ENCODE results near the gene FRMD4B. TPM values are rescaled to one million over a fixed set of nuclear protein-coding genes. Genes with fewer than 3 reads are reported as not detected.
A peak's percentile ranks its signal among the peaks of the same experiment; 100 is the strongest.

Gene FRMD4B
- total RNA-seq, 1 experiment from 2014 or later: 17.4 TPM

GRCh38 chr3:69142797-69143454 lies 243.0 kb downstream of the FRMD4B start:
- in situ Hi-C loops (cut with HindIII; ENCODE audit: low pct_unique_long_range_greater_than_20kb, low sequenced_read_pairs): no loop called here
- DNase-seq (ENCODE audit: low read depth): no peak

GRCh38 chr3:69142090-69142489 lies 243.8 kb downstream of the FRMD4B start:
- DNase-seq (ENCODE audit: low read depth): no peak
- in situ Hi-C loops (cut with HindIII; ENCODE audit: low pct_unique_long_range_greater_than_20kb, low sequenced_read_pairs): no loop called here

GRCh38 chr3:69141313-69141712 lies 244.6 kb downstream of the FRMD4B start:
- no peak for DNase-seq (ENCODE audit: low read depth)
- in situ Hi-C loops (cut with HindIII; ENCODE audit: low pct_unique_long_range_greater_than_20kb, low sequenced_read_pairs): no loop called here

GRCh38 chr3:69137412-69137811 lies 248.5 kb downstream of the FRMD4B start:
- no peak for DNase-seq (ENCODE audit: low read depth)
- in situ Hi-C loops (cut with HindIII; ENCODE audit: low pct_unique_long_range_greater_than_20kb, low sequenced_read_pairs): no loop called here

- in situ Hi-C loops (cut with HindIII; ENCODE audit: low pct_unique_long_range_greater_than_20kb, low sequenced_read_pairs): no loop called here
- no peak for DNase-seq (ENCODE audit: low read depth)
Measured at GRCh38 chr3:69137005-69137404, 248.9 kb downstream of the FRMD4B start.

GRCh38 chr3:69130689-69131088 lies 255.2 kb downstream of the FRMD4B start:
- in situ Hi-C loops (cut with HindIII; ENCODE audit: low pct_unique_long_range_greater_than_20kb, low sequenced_read_pairs): no loop called here
- DNase-seq (ENCODE audit: low read depth): no peak

- in situ Hi-C loops (cut with HindIII; ENCODE audit: low pct_unique_long_range_greater_than_20kb, low sequenced_read_pairs): no loop called here
- DNase-seq (ENCODE audit: low read depth): no peak
Measured at GRCh38 chr3:69129531-69129930, 256.4 kb downstream of the FRMD4B start.

GRCh38 chr3:69128509-69128908 lies 257.4 kb downstream of the FRMD4B start:
- DNase-seq (ENCODE audit: low read depth): no peak
- in situ Hi-C loops (cut with HindIII; ENCODE audit: low pct_unique_long_range_greater_than_20kb, low sequenced_read_pairs): no loop called here

GRCh38 chr3:69126999-69127398 lies 258.9 kb downstream of the FRMD4B start:
- in situ Hi-C loops (cut with HindIII; ENCODE audit: low pct_unique_long_range_greater_than_20kb, low sequenced_read_pairs): no loop called here

GRCh38 chr3:69126216-69126615 lies 259.7 kb downstream of the FRMD4B start:
- in situ Hi-C loops (cut with HindIII; ENCODE audit: low pct_unique_long_range_greater_than_20kb, low sequenced_read_pairs): no loop called here
- DNase-seq (ENCODE audit: low read depth): no peak

More at GRCh38 chr3:69126999-69127398, 258.9 kb downstream of the FRMD4B start:
- no peak for DNase-seq (ENCODE audit: low read depth)

- in situ Hi-C loops (cut with HindIII; ENCODE audit: low pct_unique_long_range_greater_than_20kb, low sequenced_read_pairs): no loop called here
- DNase-seq (ENCODE audit: low read depth): no peak
Measured at GRCh38 chr3:69122403-69122802, 263.5 kb downstream of the FRMD4B start, which contains the start of gene LMOD3. TSS of gene LMOD3 (minus strand) at chr3:69122595. CDS start at chr3:69122386, 209 bp downstream.

GRCh38 chr3:69121950-69122349 lies 263.9 kb downstream of the FRMD4B start:
- DNase-seq (ENCODE audit: low read depth): no peak
- in situ Hi-C loops (cut with HindIII; ENCODE audit: low pct_unique_long_range_greater_than_20kb, low sequenced_read_pairs): no loop called here

GRCh38 chr3:69121513-69121912 lies 264.4 kb downstream of the FRMD4B start:
- DNase-seq (ENCODE audit: low read depth): no peak
- in situ Hi-C loops (cut with HindIII; ENCODE audit: low pct_unique_long_range_greater_than_20kb, low sequenced_read_pairs): no loop called here

- DNase-seq (ENCODE audit: low read depth): peak; percentile 57
- in situ Hi-C loops (cut with HindIII; ENCODE audit: low pct_unique_long_range_greater_than_20kb, low sequenced_read_pairs): no loop called here
Measured at GRCh38 chr3:69120879-69121464, 264.9 kb downstream of the FRMD4B start.
